Measurements from ENCODE around the gene LONP1.

Gene LONP1

DNA sequence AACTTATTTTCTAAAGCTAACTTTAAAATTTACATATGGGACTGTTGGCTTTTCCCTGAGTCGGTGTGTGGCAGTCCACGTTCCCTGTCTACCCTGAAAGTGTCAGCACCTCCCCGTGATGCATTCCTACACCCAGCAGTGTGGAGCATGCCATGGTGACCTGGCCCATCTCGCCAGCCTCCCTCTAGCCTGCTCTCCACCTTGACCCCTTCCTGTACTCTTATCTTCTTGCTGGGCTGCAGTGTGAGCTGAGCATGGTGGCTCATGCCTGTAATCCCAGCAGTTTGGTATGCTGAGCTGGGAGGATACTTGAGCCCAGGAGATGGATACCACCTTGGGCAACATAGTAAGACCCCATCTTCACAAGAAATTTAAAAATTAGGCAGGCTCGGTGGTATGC is 65.0 kb downstream of the LONP1 start:
- 95% methylated on average over 5 of the region's 5 CpGs for WGBS
- Histone ChIP-seq H3K9ac (ENCODE audit: low read depth, low read length) (no peak overlapping the region), H3K36me3 (ENCODE audit: insufficient read depth, low read length) (peaks cover 94% of the 10 kb centered on the region), H3K9me3 (ENCODE audit: insufficient read depth, low read depth, low read length) (no peaks in the 10 kb centered on the region), H3K27me3 (ENCODE audit: insufficient read depth, low read length) (no peaks in the 10 kb centered on the region), H3K4me3 (ENCODE audit: low read length) (no peak overlapping the region), H3K4me1 (ENCODE audit: insufficient read depth, low read length) (no peaks in the 10 kb centered on the region), H3K27ac (ENCODE audit: low read depth, low read length) (no peak overlapping the region)

DNA sequence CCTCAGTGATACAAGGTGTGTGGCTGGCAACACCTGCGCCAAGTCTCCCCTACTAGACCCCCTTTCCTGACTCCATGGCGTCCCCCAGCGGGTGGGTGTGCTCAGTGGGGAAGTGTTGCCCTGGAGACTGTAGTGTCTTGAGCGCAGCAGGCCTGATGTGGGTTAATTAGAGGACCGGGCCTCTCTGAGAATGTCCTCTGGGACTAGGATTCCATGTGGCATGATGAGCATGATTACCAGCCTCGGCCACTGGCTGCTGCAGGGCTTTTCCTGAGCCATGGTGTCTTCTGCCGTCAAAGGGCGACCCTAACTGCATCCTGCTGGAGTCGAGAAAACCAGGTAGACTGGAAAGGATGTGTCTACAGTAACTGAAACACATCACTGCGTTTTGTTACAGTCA is 67.7 kb downstream of the LONP1 start:
- H3K4me3 ChIP-seq (ENCODE audit: low read length), result no peak overlapping the region
- 97% methylated on average over 10 of the region's 10 CpGs for WGBS
- no peak overlapping the region for H3K27ac ChIP-seq (ENCODE audit: low read depth, low read length)
- H3K4me1 ChIP-seq (ENCODE audit: insufficient read depth, low read length), result no peaks in the 10 kb centered on the region
- H3K9ac ChIP-seq (ENCODE audit: low read depth, low read length), result no peak overlapping the region
- H3K36me3 ChIP-seq (ENCODE audit: insufficient read depth, low read length), result peaks cover 91% of the 10 kb centered on the region
- H3K9me3 ChIP-seq (ENCODE audit: insufficient read depth, low read depth, low read length), result no peaks in the 10 kb centered on the region
- no peaks in the 10 kb centered on the region for H3K27me3 ChIP-seq (ENCODE audit: insufficient read depth, low read length)

DNA sequence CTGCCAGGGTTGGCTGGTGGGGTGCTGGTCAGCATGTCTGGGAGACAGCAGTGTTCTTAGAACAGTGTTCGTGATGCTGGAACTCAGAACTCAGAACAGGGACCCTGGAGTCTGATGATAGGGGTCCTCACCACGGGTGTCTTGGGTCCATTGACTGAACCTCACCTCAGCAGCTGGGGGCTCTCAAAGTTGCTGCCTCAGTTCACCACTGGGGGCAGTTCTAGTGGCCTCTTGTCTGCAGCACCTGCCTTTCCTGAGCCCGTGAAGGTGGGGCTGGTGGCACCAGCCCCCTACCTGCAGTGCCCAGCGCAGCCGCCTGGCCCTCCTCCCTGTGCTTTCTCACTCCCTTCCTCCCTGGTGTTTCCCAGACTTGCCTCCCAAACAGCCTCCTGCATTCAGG is 68.6 kb downstream of the LONP1 start:
- no peak overlapping the region for H3K4me3 ChIP-seq (ENCODE audit: low read length)
- H3K27me3 ChIP-seq (ENCODE audit: insufficient read depth, low read length), result no peaks in the 10 kb centered on the region
- H3K27ac ChIP-seq (ENCODE audit: low read depth, low read length), result no peak overlapping the region
- H3K9me3 ChIP-seq (ENCODE audit: insufficient read depth, low read depth, low read length), result no peaks in the 10 kb centered on the region
- H3K4me1 ChIP-seq (ENCODE audit: insufficient read depth, low read length), result no peaks in the 10 kb centered on the region
- peaks cover 92% of the 10 kb centered on the region for H3K36me3 ChIP-seq (ENCODE audit: insufficient read depth, low read length)
- WGBS, result 94% methylated on average over 5 of the region's 5 CpGs
- H3K9ac ChIP-seq (ENCODE audit: low read depth, low read length), result no peak overlapping the region

DNA sequence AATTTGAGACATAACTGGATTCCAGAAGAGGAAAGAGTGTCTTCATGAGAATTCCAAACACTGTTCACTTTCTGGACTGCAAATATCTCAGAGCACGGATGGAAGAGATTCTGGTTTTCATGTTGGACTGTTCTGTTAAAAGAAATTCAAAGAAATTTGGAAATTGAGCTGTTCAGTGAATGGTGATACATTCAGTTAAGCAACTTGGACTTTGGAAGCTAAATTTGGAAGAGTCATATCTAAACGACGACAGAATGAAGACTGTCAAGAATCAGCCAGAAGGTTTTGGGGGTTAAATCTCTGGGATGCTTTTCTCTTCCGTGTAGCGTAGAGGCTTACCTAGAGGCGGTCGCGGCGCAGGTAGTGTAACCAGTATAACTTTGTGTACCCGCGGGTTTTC is 71.5 kb downstream of the LONP1 start:
- Histone ChIP-seq H3K4me1 (ENCODE audit: insufficient read depth, low read length) (no peaks in the 10 kb centered on the region), H3K9ac (ENCODE audit: low read depth, low read length) (no peak overlapping the region), H3K27me3 (ENCODE audit: insufficient read depth, low read length) (no peaks in the 10 kb centered on the region), H3K9me3 (ENCODE audit: insufficient read depth, low read depth, low read length) (no peaks in the 10 kb centered on the region), H3K4me3 (ENCODE audit: low read length) (no peak overlapping the region), H3K27ac (ENCODE audit: low read depth, low read length) (no peak overlapping the region), H3K36me3 (ENCODE audit: insufficient read depth, low read length) (peaks cover 92% of the 10 kb centered on the region)
- 98% methylated on average over 5 of the region's 11 CpGs for WGBS

DNA sequence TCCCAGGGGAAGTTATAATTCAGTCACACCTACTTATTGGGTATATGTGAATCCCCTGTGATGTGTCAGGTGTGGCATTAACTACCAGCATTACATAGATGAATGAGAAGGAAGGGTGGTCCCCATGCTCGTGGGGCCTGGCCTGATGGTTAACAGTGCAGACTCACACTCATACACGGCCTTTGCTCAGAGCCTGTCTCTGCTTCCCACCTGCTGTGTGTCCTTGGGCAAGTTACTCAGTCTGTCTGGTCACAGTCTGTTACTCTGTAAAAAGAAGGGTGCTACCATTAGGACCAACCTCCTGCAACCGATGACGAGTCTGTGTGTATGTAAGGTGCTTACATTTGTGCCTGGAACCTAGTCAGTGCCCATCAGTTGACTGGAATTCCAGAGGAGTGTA is 73.2 kb downstream of the LONP1 start:
- Histone ChIP-seq H3K36me3 (ENCODE audit: insufficient read depth, low read length) (peaks cover 92% of the 10 kb centered on the region), H3K27ac (ENCODE audit: low read depth, low read length) (no peak overlapping the region), H3K4me3 (ENCODE audit: low read length) (no peak overlapping the region), H3K9ac (ENCODE audit: low read depth, low read length) (no peak overlapping the region), H3K4me1 (ENCODE audit: insufficient read depth, low read length) (no peaks in the 10 kb centered on the region), H3K9me3 (ENCODE audit: insufficient read depth, low read depth, low read length) (no peaks in the 10 kb centered on the region), H3K27me3 (ENCODE audit: insufficient read depth, low read length) (no peaks in the 10 kb centered on the region)
- 95% methylated on average over 4 of the region's 4 CpGs for WGBS

DNA sequence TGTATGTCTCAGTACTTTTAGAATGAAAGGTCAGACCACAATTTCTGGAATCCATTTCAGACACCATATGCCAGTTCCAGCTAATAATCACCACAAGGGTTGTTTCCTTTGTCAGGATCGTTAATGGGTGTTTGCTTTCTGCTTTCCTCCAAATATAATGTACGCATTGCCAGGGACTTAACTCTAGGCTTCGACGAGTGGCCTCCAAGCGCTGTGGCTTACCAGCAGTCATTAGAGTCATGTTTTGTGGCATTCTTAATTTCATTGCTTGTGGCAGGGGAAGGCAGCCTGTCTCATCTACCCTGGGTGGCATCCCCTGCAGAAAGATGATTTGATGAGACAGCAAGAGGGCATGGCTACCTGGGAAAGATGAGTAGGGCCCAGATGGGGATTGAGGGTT is 74.5 kb downstream of the LONP1 start:
- Histone ChIP-seq H3K4me3 (ENCODE audit: low read length) (no peak overlapping the region), H3K27me3 (ENCODE audit: insufficient read depth, low read length) (no peaks in the 10 kb centered on the region), H3K9ac (ENCODE audit: low read depth, low read length) (no peak overlapping the region), H3K27ac (ENCODE audit: low read depth, low read length) (no peak overlapping the region), H3K4me1 (ENCODE audit: insufficient read depth, low read length) (no peaks in the 10 kb centered on the region), H3K36me3 (ENCODE audit: insufficient read depth, low read length) (peaks cover 87% of the 10 kb centered on the region), H3K9me3 (ENCODE audit: insufficient read depth, low read depth, low read length) (no peaks in the 10 kb centered on the region)
- 96% methylated on average over 5 of the region's 5 CpGs for WGBS

DNA sequence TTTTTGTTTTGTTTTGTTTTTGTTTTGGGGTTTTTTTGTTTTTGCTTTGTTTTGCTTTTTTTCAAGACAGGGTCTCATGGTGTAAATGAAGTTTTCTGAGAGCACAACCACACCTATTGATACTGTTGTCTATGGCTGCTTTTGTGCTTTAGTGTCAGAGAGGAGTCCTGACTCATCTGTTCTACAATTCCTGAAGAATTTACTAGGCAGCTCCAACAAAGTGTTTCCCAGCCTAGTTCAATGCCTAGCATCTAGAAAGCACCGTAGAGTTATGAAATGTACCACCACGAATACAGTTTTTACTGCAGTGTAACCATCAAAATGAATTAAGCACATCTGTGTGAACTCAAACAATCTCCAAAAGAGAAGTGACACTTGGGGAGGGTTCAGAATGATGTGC is 75.9 kb downstream of the LONP1 start:
- H3K4me3 ChIP-seq (ENCODE audit: low read length), result no peak overlapping the region
- H3K9ac ChIP-seq (ENCODE audit: low read depth, low read length), result no peak overlapping the region
- H3K27me3 ChIP-seq (ENCODE audit: insufficient read depth, low read length), result no peaks in the 10 kb centered on the region
- no peaks in the 10 kb centered on the region for H3K9me3 ChIP-seq (ENCODE audit: insufficient read depth, low read depth, low read length)
- no peak overlapping the region for H3K27ac ChIP-seq (ENCODE audit: low read depth, low read length)
- H3K4me1 ChIP-seq (ENCODE audit: insufficient read depth, low read length), result no peaks in the 10 kb centered on the region
- peaks cover 78% of the 10 kb centered on the region for H3K36me3 ChIP-seq (ENCODE audit: insufficient read depth, low read length)
- WGBS, result 97% methylated on average over 2 of the region's 2 CpGs

DNA sequence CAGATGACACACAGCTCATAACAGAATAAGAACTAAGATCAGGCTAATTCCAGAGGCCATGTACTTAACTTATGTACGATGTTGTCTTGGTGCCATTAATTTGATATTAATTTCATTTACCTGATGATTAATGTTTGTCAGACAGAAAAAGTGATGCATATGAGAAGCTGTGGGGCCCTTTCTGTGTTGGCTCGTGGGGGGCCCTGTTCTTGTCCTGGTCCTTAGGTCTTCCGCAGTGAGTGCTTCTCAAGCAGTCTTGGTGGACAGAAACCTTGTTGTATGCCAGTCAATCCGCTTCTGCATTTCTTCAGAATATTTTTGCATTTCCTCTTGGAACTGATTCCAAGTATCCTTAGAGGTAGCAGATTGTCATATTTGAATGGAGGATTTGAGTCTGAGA is 76.9 kb downstream of the LONP1 start:
- H3K4me3 ChIP-seq (ENCODE audit: low read length), result no peak overlapping the region
- WGBS, result 95% methylated on average over 4 of the region's 4 CpGs
- H3K27ac ChIP-seq (ENCODE audit: low read depth, low read length), result no peak overlapping the region
- no peak overlapping the region for H3K9ac ChIP-seq (ENCODE audit: low read depth, low read length)
- H3K4me1 ChIP-seq (ENCODE audit: insufficient read depth, low read length), result no peaks in the 10 kb centered on the region
- H3K9me3 ChIP-seq (ENCODE audit: insufficient read depth, low read depth, low read length), result no peaks in the 10 kb centered on the region
- no peaks in the 10 kb centered on the region for H3K27me3 ChIP-seq (ENCODE audit: insufficient read depth, low read length)
- H3K36me3 ChIP-seq (ENCODE audit: insufficient read depth, low read length), result peaks cover 78% of the 10 kb centered on the region

DNA sequence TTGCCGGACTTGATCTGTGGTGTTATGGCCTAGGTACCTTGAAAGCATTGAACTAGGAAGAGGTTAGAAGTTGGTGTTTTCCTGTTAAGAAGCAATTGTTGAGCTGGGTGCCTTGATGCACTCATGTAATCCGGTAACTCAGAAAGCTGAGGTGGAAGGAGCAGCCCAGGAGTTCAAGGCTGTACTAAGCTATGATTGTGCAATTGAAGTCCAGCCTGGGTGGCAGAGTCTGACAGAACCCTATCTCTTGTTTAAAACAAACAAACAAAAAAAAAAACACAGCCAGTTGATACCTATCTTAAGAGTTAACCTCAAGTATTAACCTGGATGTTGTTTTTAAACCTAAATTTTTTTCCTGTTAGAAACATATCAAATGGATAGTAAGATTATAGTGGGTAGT is 77.7 kb downstream of the LONP1 start:
- Histone ChIP-seq H3K9ac (ENCODE audit: low read depth, low read length) (no peak overlapping the region), H3K4me3 (ENCODE audit: low read length) (no peak overlapping the region), H3K36me3 (ENCODE audit: insufficient read depth, low read length) (peaks cover 74% of the 10 kb centered on the region), H3K4me1 (ENCODE audit: insufficient read depth, low read length) (no peaks in the 10 kb centered on the region), H3K27me3 (ENCODE audit: insufficient read depth, low read length) (no peaks in the 10 kb centered on the region), H3K27ac (ENCODE audit: low read depth, low read length) (no peak overlapping the region), H3K9me3 (ENCODE audit: insufficient read depth, low read depth, low read length) (no peaks in the 10 kb centered on the region)
- WGBS, result 96% methylated on average over 2 of the region's 2 CpGs
